ENCODE results near the gene LASP1NB.

LASP1NB gene

GRCh38 chr17:38925263-38925995 is at the start of gene LASP1NB:
Gene LASP1NB (plus strand): TSS chr17:38925614.
- no peak for DNase-seq

GRCh38 chr17:38877130-38877851 is 48.1 kb upstream of the LASP1NB start:
- DNase-seq = peak; percentile 48

GRCh38 chr17:38879878-38880665 is 45.3 kb upstream of the LASP1NB start:
- DNase-seq = no peak

- DNase-seq = no peak
These were observed 43.7 kb upstream of the LASP1NB start for GRCh38 chr17:38881600-38882191.

- no peak for DNase-seq
These were observed 42.5 kb upstream of the LASP1NB start for GRCh38 chr17:38882870-38883269.

- no peak for DNase-seq
These were observed 41.6 kb upstream of the LASP1NB start for GRCh38 chr17:38883592-38884526.

GRCh38 chr17:38885044-38885727 is 40.2 kb upstream of the LASP1NB start:
- DNase-seq = no peak

- no peak for DNase-seq
These were observed 39.4 kb upstream of the LASP1NB start for GRCh38 chr17:38885728-38886642.

- DNase-seq = no peak
These were observed 38.8 kb upstream of the LASP1NB start for GRCh38 chr17:38886643-38887010.

- DNase-seq = no peak
These were observed 36.6 kb upstream of the LASP1NB start for GRCh38 chr17:38888842-38889241.

GRCh38 chr17:38889745-38890409 is 35.5 kb upstream of the LASP1NB start:
- no peak for DNase-seq

GRCh38 chr17:38890410-38890746 is 35.0 kb upstream of the LASP1NB start:
- no peak for DNase-seq

GRCh38 chr17:38891441-38891840 is 34.0 kb upstream of the LASP1NB start:
- DNase-seq = no peak

- no peak for DNase-seq
These were observed 33.3 kb upstream of the LASP1NB start for GRCh38 chr17:38892083-38892482.

- DNase-seq = no peak
These were observed 32.8 kb upstream of the LASP1NB start for GRCh38 chr17:38892620-38893019.

GRCh38 chr17:38893113-38893512 is 32.3 kb upstream of the LASP1NB start:
- DNase-seq = no peak

- DNase-seq = no peak
These were observed 31.8 kb upstream of the LASP1NB start for GRCh38 chr17:38893607-38894006.

GRCh38 chr17:38894276-38894675 is 31.1 kb upstream of the LASP1NB start:
- DNase-seq = no peak

- no peak for DNase-seq
These were observed 29.0 kb upstream of the LASP1NB start for GRCh38 chr17:38896346-38896954.

- no peak for DNase-seq
These were observed 28.2 kb upstream of the LASP1NB start for GRCh38 chr17:38897176-38897575.
